ENCODE data around the gene RIPK3.

RIPK3 gene

GRCh38 chr14:24364841-24365240 is 25.1 kb upstream of the RIPK3 start:
- no peak for TF ChIP-seq CTCF (IDR thresholded peaks at IDR 0.05; ENCODE audit: control insufficient read depth, insufficient read depth, low read depth, low read length, missing control alignments)
- no peak overlapping the region for H3K4me3 ChIP-seq (ENCODE audit: control insufficient read depth, low read depth, low read length)
- no peak for DNase-seq (ENCODE audit: low read depth)

- no peak for TF ChIP-seq CTCF (IDR thresholded peaks at IDR 0.05; ENCODE audit: control insufficient read depth, insufficient read depth, low read depth, low read length, missing control alignments)
- DNase-seq (ENCODE audit: low read depth): no peak
- H3K4me3 ChIP-seq (ENCODE audit: control insufficient read depth, low read depth, low read length): no peak overlapping the region
These were observed 23.6 kb upstream of the RIPK3 start for GRCh38 chr14:24363401-24363800.

- no peak for TF ChIP-seq CTCF (IDR thresholded peaks at IDR 0.05; ENCODE audit: control insufficient read depth, insufficient read depth, low read depth, low read length, missing control alignments)
- peak; percentile 46 for DNase-seq (ENCODE audit: low read depth)
- no peak overlapping the region for H3K4me3 ChIP-seq (ENCODE audit: control insufficient read depth, low read depth, low read length)
These were observed 22.6 kb upstream of the RIPK3 start for GRCh38 chr14:24362241-24362960.

- no peak for DNase-seq (ENCODE audit: low read depth)
- H3K4me3 ChIP-seq (ENCODE audit: control insufficient read depth, low read depth, low read length): no peak overlapping the region
- no peak for TF ChIP-seq CTCF (IDR thresholded peaks at IDR 0.05; ENCODE audit: control insufficient read depth, insufficient read depth, low read depth, low read length, missing control alignments)
These were observed 21.5 kb upstream of the RIPK3 start for GRCh38 chr14:24361326-24361725.

- no peak for TF ChIP-seq CTCF (IDR thresholded peaks at IDR 0.05; ENCODE audit: control insufficient read depth, insufficient read depth, low read depth, low read length, missing control alignments)
- DNase-seq (ENCODE audit: low read depth): no peak
- H3K4me3 ChIP-seq (ENCODE audit: control insufficient read depth, low read depth, low read length): no peak overlapping the region
These were observed 20.5 kb upstream of the RIPK3 start for GRCh38 chr14:24360281-24360680.

- no peak for TF ChIP-seq CTCF (IDR thresholded peaks at IDR 0.05; ENCODE audit: control insufficient read depth, insufficient read depth, low read depth, low read length, missing control alignments)
These were observed 16.4 kb upstream of the RIPK3 start for GRCh38 chr14:24356208-24356607.

More at GRCh38 chr14:24356208-24356607, 16.4 kb upstream of the RIPK3 start:
- no peak for DNase-seq (ENCODE audit: low read depth)
- H3K4me3 ChIP-seq (ENCODE audit: control insufficient read depth, low read depth, low read length): no peak overlapping the region
